ENCODE results near the gene ARRDC5. TPM values are rescaled to one million over a fixed set of nuclear protein-coding genes. Genes with fewer than 3 reads are reported as not detected.

ARRDC5 gene
- total and polyA plus RNA-seq, 11 donors = 0.04 to 0.70 (median 0.43) TPM; not detected in 8

DNA sequence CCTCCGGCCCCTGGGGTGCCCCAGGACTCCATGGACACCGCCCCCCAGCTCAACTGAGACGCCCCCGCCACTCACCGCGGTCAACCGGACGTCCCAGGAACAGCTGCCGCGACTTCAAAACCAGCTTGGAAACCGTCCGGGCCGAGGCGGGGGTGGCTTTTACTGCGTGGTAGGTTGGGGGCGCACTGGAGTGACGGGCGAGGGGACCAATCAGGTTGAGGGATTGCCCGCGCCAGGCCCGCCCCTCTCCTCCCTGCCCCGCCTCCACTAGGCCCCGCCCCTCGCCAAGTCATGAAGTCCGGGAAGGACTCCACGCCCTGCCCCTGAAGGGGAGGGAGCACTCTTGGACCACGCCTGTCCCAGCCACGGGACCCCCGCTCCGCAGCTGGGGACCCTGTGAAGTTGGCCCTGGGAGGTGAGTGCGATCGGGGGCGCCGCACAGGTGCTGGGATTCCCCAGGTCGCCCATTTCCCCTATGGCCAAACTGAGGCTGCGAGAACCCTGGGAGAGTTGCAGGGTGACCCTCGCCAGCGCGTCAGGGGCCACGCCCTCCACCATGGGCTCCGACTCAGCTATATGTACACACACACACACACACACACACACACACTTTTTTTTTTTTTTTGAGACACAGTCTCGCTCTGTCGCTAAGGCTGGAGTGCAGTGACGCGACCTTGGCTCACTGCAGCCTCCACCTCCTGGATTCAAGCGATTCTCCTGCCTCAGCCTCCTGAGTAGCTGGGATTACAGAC, 35.0 kb downstream of the ARRDC5 start, which contains the start of gene PLIN3:
Gene PLIN3, minus strand, starts transcription at position 134 of the 752 bp plus-strand sequence. CDS start 6,273 bp downstream, outside the sequence.
- DNase-seq (peak; percentile 97 to 98 (median 97)), ATAC-seq (peak; percentile 96 to 99 (median 98))
- intact Hi-C loops (cut with DNase I) = loop anchor here in 3 of 10 donors (2.0 to 5.0 kb wide), 2 partner anchors 100 to 163 kb away; partner anchors contain the start of gene KDM4B (in 2 of the 3)
- TF ChIP-seq, protein P1, sequence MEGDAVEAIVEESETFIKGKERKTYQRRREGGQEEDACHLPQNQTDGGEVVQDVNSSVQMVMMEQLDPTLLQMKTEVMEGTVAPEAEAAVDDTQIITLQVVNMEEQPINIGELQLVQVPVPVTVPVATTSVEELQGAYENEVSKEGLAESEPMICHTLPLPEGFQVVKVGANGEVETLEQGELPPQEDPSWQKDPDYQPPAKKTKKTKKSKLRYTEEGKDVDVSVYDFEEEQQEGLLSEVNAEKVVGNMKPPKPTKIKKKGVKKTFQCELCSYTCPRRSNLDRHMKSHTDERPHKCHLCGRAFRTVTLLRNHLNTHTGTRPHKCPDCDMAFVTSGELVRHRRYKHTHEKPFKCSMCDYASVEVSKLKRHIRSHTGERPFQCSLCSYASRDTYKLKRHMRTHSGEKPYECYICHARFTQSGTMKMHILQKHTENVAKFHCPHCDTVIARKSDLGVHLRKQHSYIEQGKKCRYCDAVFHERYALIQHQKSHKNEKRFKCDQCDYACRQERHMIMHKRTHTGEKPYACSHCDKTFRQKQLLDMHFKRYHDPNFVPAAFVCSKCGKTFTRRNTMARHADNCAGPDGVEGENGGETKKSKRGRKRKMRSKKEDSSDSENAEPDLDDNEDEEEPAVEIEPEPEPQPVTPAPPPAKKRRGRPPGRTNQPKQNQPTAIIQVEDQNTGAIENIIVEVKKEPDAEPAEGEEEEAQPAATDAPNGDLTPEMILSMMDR (IDR thresholded peaks at IDR 0.05) = no peak
- TF ChIP-seq POLR2A (IDR thresholded peaks at IDR 0.05) = peak in 1 of 2 donors; percentile 66
- Histone ChIP-seq H3K9me3 (no peaks in the 10 kb centered on the region), H3K4me3 (peak within 1 kb of the TSS; percentile 53 to 92 (median 80)), H3K4me1 (peaks cover 0 to 35% (median 9%) of the 10 kb centered on the region in 12 donors), H3K27me3 (no peaks in the 10 kb centered on the region), H3K27ac (peak within 1 kb of the TSS in 11 of 12 donors; percentile 55 to 93 (median 82)), H3K36me3 (peaks cover 0 to 3% (median 0%) of the 10 kb centered on the region in 9 donors)
- 7 to 24% (median 15%) methylated on average over 15 to 46 of the region's 46 CpGs for WGBS, 4 donors

DNA sequence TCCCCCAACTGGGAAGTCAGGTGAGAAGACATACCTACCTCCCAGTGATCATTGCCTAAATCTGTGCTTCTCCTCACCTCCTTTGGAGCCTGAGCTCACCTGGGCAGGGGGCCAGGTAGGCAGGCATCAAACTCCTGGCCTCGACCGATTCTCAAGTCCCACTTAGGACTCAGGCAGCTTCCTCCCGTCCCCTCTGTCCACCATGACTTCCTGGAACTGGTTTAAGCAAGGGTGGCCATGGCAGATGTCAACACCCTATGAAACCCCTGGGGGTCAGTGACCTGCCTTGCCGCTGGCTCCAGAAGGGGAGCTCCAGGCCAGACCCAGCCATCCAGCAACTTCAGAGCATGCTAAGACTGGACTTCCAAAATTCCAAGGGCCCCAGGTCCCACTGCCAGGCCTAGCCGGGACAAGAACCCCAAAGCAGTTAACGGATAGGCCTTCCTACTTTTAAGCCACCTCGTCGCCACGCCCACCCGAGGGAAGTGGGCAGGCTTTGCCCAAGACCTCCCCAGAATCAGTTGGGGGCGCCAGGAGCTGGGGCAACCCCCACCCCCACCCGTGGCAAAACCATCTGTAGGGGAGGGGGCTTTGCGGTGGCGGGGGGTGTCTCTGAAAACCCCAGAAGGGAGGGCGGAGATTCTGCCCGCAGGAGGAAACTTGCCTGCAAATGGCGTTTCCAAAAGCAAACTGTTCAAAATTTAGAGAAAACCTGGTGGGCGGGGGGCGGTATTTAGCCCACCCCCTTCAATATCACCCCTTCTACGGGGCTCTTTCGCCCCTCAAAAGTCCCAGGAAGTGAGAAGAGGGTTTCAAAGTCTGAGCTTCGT, 35.9 kb downstream of the ARRDC5 start:
- no peaks in the 10 kb centered on the region for H3K9me3 ChIP-seq
- no peaks in the 10 kb centered on the region for H3K27me3 ChIP-seq
- DNase-seq (peak; percentile 59 to 71 (median 67)), ATAC-seq (peak in 2 of 4 donors; percentile 13 to 40)
- H3K4me1 ChIP-seq = peaks cover 0 to 35% (median 9%) of the 10 kb centered on the region in 12 donors
- H3K4me3 ChIP-seq = peak overlapping the region; percentile 53 to 92 (median 80)
- intact Hi-C loops (cut with DNase I) = loop anchor here in 2 of 10 donors (5.0 kb wide), 1 partner anchor 100 kb away; the partner anchor contains the start of gene KDM4B (in 2 of the 2)
- H3K36me3 ChIP-seq = peaks cover 0 to 12% (median 0%) of the 10 kb centered on the region in 9 donors
- H3K27ac ChIP-seq = peak overlapping the region in 11 of 12 donors; percentile 55 to 93 (median 82)
- 4 to 8% (median 6%) methylated on average over 20 to 22 of the region's 22 CpGs for WGBS, 4 donors
- TF ChIP-seq, protein P1 (IDR thresholded peaks at IDR 0.05) = no peak
- no peak for TF ChIP-seq POLR2A (IDR thresholded peaks at IDR 0.05)

DNA sequence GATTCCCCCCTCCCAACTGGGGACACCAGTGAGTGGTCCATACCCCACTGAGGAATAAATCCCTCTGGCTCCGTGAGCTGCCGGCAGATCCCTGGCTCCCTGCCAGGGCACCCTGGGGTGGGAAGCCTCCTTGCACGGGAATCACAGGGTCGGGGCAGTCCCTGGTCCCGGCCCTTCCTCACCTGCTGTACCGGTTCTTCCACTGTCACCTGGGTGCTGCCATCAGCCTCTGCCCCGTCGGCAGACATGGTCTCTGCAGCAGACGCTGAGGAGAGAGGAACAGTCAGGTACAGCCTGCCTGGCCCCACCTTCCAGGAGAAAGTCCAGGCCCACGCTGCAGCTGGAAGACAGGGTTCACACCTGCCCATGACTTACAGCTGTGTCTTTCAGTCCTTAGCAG, 41.5 kb downstream of the ARRDC5 start:
- H3K4me1 ChIP-seq = peaks cover 0 to 1% (median 0%) of the 10 kb centered on the region in 12 donors
- ATAC-seq (no peak), DNase-seq (no peak)
- peaks cover 0 to 66% (median 40%) of the 10 kb centered on the region in 9 donors for H3K36me3 ChIP-seq
- H3K27me3 ChIP-seq = no peaks in the 10 kb centered on the region
- WGBS, 4 donors = 71 to 75% (median 71%) methylated on average over 8 to 10 of the region's 10 CpGs
- H3K4me3 ChIP-seq = no peak overlapping the region
- intact Hi-C loops (cut with DNase I) = no loop called here
- no peak for TF ChIP-seq POLR2A (IDR thresholded peaks at IDR 0.05)
- TF ChIP-seq, protein P1 (IDR thresholded peaks at IDR 0.05) = no peak
- no peak overlapping the region for H3K27ac ChIP-seq
- no peaks in the 10 kb centered on the region for H3K9me3 ChIP-seq
